ENCODE measurements around the gene NETO2.

GRCh38 chr16:47081115-47081514, 62.6 kb downstream of the NETO2 start:
- TF ChIP-seq PATZ1 (CRISPR knock-in tag; IDR thresholded peaks at IDR 0.05; ENCODE audit: borderline replicate concordance) (no peak), OSR1 (CRISPR knock-in tag; IDR thresholded peaks at IDR 0.05) (no peak), TCF4 (CRISPR knock-in tag; IDR thresholded peaks at IDR 0.05; ENCODE audit: borderline replicate concordance) (no peak), ZFP30 (CRISPR knock-in tag; IDR thresholded peaks at IDR 0.05) (no peak), RARB (CRISPR knock-in tag; IDR thresholded peaks at IDR 0.05) (no peak), TOX (CRISPR knock-in tag; IDR thresholded peaks at IDR 0.05; ENCODE audit: borderline replicate concordance) (no peak), CREB5 (CRISPR knock-in tag; IDR thresholded peaks at IDR 0.05; ENCODE audit: low read depth) (no peak), POU6F1 (CRISPR knock-in tag; IDR thresholded peaks at IDR 0.05; ENCODE audit: borderline replicate concordance, low read depth) (no peak)
